Activated naive CD8-positive, alpha-beta T cell treated with anti-CD3 and anti-CD28 coated beads for 36 hours (primary cell): ENCODE measurements around the gene NMRK1. TPM values are rescaled to one million over a fixed set of nuclear protein-coding genes. Genes with fewer than 3 reads are reported as not detected.

Experiments
- total RNA-seq, 2 experiments: library from RNA; stranded (reverse); gene quantifications; one replicate each; pipeline ENCODE4 v1.2.3, GENCODE V29; 2021

The NMRK1 gene
- total RNA-seq, 2 experiments from 2014 or later: 8.5 to 9.0 TPM

Other genes starting within 250 kb of the NMRK1 start
- not detected for gene TRPM6, start 200.2 kb downstream of the NMRK1 start, total RNA-seq
- 10 to 100 TPM; 18.9 to 21.6 TPM for gene C9orf40, start 135.2 kb downstream of the NMRK1 start, total RNA-seq
- 10 to 100 TPM; 40.5 to 42.3 TPM for gene CARNMT1, start 59.9 kb downstream of the NMRK1 start, total RNA-seq
- gene OSTF1, start 359 bp upstream of the NMRK1 start, total RNA-seq: 10 to 100 TPM; 38.2 to 38.4 TPM